NT2/D1 (cell line): ENCODE results near the gene PPP2R5C.

Experiments used
- SUZ12 ChIP-seq: IDR thresholded peaks from 2 replicates; pipeline ENCODE4 v1.6.1; 2011; ENCODE audit not compliant: insufficient read length, insufficient read depth; ENCODE audit errors: extremely low read depth
- YY1 ChIP-seq: IDR thresholded peaks from 2 replicates; pipeline ENCODE4 v1.6.1; 2011; ENCODE audit not compliant: insufficient read length, insufficient read depth
- ZNF274 ChIP-seq: IDR thresholded peaks from 2 replicates; pipeline ENCODE4 v1.6.1; 2011; ENCODE audit warnings: mild to moderate bottlenecking, low read depth, low read length

- no peak for TF ChIP-seq SUZ12
- TF ChIP-seq ZNF274: no peak
- TF ChIP-seq YY1: no peak
Measured at GRCh38 chr14:101878822-101879528, 117.5 kb downstream of the PPP2R5C start.
